CD4-positive, alpha-beta T cell treated with Interleukin-1 beta for 1 hour (primary cell): Measurements from ENCODE around the gene ZMIZ1.

Experiments used
- DNase-seq, 2 donors: peaks; one replicate each; pipeline ENCODE4 v3.0.0-alpha.2; 2020 to 2022

The ZMIZ1 gene

DNA sequence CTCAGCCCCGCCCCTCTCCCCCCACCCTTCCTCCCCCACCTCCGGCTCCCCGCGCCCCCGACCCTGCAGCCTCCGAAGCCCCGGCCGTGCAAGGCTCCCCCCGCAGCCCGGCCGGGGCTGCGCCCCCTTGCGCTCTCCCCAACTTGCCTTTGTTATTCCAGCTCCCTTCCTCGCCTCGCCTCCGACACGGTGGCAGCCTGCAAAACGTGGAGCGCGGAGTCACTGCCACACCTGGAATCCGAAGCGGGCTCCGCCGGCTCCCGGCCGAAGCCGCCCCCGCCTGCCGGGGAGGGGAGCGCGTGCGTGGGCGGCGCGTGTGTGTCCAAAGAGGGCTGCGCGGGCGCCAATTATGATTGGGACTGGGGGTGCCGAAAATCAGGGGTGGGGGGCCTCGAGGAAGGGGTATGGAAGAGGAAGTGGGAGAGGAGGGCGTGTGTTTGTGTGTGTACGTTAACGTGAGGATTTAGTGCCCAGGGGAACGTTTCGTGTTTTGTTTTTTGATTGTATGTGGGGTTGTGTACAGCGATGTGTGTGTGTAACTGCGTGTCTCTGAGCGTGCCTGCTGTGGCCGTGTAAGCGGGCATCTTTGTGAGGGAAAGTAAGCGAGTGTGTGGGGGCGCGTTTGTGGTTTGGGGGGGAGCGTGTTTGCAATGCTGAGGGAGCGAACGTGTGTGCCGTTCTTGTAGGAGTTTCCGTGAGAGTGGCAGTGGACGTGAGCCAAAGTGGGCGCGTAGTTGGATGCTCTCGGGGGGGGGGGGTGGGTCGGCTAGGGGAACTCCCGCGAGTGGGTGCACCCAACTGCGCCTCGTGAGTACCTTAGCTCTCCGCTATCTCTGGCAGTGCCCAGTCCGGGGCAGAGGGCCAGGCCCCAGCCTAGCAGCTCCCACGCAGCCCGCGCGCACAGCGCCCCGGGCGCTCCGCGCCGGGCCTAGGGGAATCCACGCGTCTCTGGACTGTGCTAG, 1.2 kb upstream of the ZMIZ1 start:
- DNase-seq: peak; percentile 84 to 88

DNA sequence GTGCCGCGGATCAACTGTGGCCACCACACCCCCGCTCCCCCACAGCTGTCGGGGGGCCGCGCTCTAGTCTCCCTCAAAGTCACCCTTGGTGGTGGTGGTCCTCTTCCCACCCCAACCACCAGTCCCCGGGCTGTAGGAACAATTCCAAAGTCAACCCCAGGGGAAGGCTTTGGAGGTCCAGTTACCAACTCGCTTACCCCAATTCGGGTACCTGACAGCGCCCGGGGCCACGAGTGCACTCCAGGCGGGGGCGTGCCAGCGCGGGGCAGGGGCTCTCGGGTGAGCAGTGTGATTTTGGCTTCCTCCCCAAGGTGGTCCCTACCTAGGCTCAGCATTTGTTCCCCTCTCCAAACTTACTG, 584 bp upstream of the ZMIZ1 start:
- peak in 1 of 2 donors; percentile 39 for DNase-seq

DNA sequence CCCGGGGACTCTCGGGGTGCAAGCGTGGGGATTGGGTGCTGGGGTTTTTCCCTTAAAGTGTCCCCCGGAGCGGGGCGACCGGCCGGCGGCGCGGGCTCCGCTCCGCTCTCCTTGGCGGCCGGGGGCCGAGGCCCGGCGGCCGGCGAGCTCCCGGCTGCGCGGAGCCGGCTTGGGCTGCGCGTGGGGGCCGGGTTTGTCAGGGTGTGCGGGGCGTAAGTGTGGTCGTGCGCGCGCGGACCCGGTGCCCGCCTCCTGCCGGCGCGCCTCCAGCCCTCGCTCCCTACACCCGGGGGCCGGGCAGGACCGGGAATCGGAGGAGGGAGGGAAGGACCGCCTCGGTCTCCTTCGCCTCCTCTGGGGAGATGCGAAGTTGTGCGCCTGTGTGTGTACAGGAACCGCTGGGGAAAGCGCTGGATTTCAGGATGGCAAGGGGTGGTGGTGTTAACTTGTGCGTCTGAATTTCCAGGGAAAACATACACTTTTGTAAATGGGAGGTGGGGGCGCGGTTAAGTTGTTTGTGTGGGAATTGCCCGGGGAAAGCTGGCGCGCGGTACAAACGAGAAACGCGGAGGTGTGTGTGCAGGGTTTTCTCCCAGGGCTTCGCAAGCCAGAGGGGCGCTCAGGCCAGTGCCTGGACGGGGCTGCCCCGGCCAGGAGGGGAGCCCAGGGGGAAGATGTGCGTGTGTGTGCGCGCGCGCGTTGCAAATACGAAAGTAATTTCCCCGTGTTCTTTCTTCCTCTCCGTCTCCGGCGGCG, 737 bp downstream of the ZMIZ1 start:
- peak; percentile 40 to 44 for DNase-seq

DNA sequence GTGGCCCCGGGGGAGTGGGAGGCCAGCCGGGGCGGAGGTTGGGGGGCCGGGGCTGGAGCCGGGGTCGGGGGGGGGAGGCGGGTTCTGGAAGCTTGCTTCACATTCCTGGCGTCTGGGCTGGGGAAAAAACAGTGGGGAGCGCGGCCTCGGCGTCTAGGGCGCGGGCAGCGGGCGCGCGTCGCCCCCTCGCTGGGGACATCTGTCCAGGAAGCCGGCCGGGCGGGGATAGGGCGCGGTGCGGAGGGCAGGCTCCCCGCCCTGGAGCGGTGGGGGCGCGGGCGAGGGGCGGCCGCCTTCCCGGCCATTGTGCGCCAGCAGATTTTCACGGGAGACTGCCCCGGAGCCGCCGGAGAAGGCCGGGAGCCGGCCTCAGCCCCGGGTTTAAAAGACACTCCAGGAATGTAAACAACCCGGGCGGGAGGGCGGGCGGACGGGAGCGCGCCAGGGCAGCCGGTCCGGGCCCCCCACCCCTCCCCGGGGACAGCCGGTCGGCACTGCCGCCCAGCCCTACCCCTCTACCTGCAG, 1.4 kb downstream of the ZMIZ1 start:
- no peak for DNase-seq

DNA sequence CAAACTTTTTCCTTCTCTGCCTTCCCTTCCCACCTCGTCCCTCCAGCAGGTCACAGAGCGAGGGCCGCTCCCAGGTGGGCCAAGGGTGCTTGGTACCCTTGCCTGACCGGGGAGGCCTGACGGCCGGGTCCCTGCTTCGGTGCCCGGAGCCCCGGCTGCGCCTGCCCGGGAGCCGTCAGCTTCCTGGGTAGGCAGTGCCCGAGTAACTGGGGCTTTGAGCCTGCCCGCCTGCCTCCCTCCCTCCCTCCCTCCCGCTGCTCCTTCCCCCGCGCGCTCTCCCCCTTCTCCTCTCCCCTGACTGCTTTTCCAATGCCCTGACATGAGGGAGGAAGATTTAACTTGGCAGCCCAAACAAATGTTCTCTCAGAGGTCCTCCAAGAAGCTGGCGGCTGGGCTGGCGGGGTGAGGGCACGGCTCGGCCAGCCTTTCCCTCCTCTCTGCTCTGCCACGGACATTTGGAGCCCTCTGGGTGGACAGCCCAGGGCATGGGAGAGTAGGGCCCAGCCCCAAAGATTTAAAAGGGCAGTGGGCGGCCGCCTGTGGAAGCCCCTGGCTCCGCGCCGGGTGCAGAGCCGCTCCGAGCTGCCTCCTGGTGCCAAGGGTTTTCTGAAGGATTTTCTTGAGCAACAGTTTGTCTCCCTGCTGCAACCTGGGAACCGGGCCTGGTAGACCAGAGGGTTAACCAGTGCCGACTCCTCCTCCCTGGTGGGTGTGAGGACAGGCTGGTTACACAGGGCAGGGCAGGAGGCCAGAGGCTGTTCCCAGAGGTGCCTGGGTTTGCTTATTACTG, 2.0 kb downstream of the ZMIZ1 start:
- no peak for DNase-seq

DNA sequence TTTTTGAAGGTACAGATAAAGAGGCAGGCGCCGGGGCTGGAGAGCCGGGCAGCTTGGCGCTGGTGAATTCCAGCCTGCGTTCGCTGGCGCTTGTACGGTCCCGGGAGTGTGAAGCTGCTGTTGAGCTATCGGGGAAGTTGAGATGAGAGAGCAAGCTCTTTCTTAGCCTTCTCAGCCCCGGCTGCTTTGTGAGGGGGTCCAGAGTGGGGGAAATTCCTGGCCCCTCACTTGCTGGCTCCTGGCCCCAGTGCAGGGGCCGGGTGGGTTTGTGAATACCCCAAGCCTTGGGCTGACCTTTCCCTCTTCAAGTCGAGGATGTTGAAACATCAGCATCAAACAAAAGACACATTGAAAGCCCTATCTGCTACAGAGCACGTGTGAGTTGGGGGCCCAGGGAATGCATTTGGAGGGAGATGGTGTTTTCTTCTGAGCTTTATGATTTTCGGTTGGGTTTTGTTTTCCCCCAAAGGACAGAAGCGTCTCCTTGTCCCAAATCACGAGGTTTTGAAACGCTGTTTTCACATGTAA, 2.7 kb downstream of the ZMIZ1 start:
- DNase-seq: no peak

DNA sequence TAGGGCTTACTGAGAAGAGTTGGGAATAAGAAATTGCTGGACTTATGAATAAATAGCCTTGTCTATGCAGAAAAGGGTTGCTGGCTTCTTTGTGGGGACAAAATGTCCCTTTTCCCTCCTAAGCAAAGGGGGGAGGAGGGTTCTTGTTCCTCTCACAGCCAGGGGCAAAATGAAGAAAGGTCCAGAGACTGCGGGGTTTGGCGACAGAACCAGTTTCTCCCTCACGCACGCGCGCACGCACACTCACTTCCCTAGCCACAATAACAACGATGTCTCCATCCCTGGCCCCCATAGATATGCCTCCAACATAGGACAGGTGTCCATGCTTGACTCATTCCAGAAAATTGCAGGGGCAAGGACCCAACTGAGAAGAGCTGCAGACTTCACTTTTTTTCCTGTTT, 3.3 kb downstream of the ZMIZ1 start:
- DNase-seq: no peak

DNA sequence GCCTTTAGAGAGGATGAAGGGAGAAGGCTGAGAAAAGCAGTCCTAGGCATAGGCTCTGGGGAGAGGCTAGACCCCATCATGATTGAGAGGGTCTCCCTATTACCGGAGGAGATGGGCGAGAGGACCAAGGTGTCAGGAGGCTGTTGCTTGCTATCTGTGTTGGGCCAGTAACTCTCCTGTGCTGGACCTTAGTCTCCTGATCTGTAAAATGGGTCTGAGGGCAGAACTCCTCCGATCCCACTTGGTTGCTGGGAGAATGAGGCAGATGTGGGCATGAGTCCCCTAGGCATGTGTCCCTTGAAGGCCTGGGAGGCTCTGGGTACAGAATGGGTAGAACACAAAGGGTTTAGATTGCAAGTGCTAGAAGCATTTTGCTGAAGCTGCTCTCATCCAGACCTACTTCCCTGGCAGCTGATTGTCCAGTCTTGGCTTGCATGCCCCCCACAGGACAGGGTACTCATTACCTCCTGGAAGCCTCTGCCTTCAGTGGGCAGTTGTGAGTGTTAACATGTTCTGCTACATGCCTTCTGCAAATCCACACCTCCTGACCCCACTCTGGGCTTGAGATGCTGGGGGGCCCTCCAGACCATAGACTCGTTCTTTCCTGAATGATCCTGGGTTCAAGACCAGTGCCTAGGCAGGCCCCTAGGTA, 4.4 kb downstream of the ZMIZ1 start:
- DNase-seq: no peak

DNA sequence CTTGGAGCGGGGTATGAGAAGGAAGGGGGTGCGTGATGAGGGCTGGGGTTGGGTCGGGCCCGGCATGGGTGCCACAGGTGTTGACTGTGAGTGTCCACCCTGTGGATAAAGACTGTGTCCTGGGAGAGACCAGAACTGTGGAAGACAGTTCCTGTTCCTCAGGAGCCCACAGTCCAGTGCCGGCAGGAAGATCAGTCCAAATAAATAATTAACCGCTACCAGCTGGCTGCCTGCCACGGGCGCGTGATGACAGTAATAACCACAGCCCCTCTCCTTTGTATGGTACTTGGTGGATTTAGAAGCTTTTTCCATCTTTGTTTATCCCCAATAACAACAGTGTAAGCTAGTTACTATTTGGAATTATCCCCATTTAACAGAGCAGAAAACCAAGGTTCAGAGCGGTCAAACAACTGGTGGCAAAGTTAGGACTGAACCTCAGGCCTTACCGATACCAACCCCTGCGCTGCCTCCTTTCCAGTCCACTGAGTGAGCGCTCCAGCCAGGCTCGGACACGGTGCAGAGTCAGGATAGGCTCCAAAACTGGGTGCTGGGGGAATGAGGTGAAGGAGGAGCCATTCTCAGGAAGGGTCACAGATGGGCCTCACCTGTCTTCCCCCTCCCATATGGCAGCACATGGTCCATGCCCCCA, 5.1 kb downstream of the ZMIZ1 start:
- no peak for DNase-seq

DNA sequence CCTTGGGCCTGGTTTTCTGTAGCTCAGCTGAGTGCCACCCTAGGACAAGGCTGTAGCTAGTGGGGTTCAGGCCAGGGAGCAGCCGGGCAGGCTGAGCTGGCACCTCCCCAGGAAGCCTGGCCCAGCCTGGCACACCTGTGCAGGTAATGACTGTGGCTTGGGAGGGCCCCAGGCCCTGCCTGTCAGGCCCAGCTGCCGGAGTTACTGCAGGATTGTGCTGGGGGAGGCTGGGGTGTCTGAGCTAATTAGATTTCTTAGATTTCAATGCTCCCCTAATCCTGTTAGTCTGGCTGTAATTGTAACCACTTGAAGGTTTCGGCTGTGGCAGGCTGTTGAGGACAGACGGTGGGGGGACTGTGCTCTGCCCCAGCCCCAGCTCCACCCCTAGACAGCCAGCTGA, 6.0 kb downstream of the ZMIZ1 start:
- no peak for DNase-seq

DNA sequence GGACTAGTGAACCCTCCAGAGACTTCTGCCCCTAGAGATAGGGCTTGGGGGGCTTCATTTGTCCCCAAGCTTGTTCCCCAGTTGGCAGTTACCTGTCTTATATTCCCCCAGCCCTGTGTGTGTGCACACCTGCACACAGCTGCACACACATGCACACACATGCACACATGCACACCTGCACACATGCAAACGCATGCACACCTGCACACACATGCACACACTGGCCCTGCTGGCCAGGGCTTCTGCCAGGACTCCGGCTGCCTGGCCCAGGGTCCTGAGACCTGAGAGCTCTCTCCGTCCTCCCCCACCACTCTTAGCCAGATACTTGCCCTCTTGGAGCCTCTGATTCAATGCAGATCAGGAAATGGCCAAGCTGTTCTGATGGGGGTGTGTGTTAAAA, 6.7 kb downstream of the ZMIZ1 start:
- DNase-seq: no peak

DNA sequence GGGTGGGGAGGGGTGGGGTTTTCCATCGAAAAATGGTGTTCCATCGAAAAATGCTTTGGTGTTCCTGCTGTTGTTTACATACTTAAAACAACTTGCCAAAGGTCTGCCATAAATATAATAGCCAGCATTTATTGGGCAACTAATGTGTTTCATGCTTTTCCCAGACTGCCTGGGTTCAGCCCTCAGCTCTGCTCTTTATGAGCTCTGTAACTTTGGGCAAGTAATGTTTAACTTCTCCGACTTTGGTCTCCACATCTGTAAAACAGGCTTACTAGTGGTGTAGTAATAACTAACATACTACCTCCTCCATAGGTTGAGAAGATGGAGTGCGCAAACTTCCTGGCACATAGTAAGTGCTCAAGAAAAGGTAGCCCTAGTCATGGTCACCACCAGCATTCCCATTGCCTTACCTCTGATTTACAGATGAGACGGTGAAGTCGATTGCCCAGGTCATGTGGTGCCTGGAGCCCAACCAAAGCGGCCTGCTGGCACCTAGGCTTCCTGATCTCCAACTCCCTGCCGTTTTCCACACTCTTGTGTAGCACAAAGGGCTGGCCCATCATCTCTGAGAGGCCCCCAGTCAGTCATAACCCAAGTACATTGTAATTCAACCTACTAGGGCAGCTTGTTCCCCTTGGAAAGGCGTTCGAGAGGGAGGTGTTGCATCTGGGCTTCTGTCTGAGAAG, 8.9 kb downstream of the ZMIZ1 start:
- DNase-seq: no peak

DNA sequence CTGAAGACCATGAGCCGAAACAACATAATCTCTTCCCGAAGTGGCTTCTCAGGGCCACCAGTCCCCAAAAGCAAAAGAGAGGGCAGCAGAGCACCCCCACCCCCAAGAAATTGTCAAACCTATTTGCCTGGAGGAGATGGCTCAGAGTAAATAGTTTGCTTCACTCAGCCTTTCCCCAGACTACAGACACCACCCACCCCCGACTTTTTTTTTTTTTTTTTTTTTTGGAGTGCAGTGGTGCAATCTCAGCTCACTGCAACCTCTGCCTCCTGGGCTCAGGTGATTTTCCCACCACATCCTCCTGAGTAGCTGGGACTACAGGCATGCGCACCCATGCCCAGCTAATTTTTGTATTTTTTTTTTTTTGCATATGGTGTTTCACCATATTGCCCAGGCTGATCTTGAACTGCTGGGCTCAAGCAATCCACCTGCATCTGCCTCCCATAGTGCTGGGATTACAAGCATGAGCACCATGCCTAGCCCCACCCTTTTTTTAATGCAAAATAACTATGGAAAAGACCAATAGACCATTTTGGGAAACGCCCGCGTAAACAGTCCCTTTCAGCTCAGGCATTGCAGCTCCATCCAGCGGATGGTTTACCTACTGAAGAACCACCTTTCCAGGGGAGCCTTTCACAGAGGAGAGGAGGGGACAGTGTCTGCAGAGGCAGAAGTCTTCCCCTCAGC, 9.7 kb downstream of the ZMIZ1 start:
- no peak for DNase-seq

DNA sequence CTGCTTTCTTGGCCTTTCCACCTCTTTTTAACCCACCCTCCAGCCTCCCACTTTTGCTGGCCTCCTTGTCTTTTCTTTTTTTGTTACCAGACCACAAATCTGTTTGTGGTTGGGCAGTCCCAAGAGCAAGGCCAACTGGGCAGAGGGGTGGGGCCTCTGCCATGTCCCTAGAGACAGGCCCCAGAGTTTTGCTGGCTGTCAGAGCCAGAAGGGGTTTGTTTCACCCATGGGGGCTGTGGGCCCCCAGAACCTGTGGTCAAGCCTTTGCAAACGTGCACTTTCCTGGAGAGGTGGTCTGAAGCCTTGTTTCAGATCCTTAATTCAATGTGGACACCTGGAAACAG, 10.3 kb downstream of the ZMIZ1 start:
- no peak for DNase-seq

DNA sequence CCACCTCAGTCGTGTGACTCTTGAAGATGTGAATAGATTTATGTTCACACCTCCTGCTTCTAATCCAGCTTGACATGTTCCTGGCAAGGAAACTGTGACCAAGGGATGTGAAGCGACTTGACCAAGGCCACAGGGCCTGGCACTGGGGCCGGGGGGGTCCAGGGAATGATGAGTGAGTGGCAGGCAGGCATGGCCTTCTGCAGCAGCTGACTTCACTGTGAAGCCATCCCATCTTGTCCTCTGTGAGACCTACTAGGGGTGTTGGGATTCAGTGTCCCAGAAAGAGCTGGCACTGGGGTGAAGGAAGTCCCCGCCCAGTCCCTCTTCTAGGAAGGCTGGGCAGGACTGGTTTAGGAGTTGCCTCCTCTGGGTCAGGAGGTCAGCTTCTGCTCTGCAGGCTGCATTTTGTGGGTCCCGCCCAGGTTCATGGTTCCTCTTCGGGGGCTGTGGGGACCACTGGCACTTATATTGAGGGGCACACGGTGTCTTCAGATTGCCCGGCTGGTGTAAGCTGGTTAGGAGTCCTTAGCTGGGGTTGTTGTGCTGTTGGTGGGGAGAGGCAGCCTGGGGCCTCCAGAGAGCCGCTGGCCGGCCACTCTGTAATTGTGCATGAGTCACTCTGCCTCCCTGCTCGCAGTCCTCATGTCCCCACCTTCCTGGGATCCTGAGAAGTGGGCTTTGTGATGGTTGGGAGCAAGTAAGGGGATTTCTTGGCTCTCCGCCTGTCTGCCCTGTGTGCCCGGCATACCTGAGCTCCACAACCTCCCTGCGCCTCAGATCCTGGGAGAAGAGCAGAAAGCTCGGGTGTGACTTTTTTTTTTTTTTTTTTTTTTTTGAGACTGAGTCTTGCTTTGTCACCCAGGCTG, 11.0 kb downstream of the ZMIZ1 start:
- DNase-seq: no peak

DNA sequence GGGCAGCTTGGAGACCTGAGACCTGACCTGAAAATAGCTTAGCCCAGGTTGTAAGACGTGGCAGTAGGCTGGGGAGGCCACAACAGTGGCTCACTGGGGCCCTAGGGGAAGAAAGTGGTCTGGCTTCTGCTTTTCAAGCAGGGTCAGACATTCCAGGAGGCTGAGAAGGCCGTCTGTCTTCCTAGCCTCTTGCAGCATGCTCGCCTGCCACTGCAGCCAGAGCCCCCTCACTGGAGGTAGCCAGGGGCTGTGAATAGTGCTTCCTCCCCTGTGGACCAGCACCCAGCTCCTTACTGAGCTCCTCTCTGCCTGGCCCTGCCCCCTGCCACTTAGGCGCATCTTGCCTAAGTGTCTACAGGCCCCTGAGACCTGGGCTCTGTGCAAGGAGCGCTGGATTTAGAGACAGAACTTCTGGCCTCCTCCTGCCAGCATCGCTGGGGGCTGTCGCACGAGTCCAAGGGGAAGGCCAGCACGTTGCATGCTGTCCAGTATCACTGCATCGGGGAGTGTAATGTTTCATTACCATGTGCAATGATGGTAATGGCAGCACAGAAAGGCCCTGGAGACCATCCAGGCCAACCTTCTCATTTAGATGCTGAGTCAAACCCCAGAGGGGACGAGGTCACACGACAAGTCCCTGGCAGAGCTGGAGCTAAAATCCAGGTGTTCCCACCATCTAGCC, 12.7 kb downstream of the ZMIZ1 start:
- DNase-seq: no peak

DNA sequence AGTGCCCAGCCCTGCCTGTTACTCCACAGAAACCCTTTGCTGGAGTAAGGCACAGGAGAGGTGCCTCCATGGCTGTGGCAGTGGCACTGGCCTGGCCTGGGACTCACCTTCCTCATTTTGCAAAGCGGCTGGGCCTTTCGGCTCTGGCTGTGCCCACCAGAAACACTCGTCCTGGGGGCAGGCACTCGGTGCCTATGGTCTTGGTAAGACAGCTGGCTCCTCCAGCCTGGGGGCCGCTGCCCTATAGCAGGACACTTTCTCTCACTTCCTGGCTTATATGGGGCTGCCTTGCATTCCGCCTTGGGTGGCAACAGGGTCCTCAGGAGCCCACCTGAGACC, 13.2 kb downstream of the ZMIZ1 start:
- DNase-seq: no peak

DNA sequence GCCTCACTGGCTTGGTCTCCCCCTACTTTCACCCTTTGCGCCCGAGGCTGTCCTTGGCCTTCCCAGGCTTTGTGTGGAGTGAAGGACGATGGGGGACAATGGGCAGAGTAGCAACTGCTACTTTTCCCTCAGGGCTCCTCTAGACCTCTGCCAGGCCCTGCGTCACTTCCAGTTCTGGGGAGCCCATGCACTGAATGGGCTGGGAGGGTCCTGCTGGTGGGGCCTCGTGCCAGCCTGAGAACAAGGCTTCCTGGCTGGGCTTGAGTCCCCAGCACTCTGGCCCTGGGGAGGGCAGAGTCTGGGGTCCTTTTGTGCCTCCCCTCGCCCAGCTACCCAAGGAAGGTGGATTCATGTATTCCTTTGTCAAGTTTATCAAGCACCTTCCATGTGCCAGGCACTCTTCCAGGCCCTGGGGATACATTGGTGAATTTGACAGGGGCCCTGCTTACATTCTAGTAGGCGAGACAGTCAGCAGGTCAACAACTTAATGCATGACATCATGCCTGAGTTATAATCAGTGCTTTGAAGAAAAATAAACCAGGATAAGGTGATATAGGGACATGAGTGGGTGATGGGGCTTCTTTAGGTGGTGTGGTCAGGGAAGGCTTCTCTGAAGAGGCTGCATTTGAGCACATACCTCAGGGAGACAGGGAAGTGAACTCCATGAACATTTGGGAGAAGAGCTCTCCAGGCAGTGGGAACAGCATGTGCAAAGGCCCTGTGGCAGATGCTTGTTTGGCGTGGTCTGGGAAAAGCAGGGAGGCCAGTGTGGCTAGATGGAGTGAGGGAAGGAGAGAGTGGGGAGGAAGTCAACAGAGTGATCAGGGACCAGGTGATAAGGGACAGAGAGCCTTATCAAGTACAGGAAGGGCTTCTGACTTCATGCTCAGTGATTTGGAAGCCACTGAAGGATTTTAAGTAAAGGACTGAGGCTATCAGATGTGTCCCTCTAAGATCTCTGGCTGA, 14.1 kb downstream of the ZMIZ1 start:
- DNase-seq: no peak
